Skeletal muscle tissue (tissue), 4 donors: ENCODE results near the gene CTTNBP2NL. TPM values are rescaled to one million over a fixed set of nuclear protein-coding genes. Genes with fewer than 3 reads are reported as not detected.
"Not testable (repeated sequence)": the region's sequence is repeated elsewhere in the genome, so short reads cannot be mapped to it uniquely, and the experiment has no call there.

Experiments used
- H3K27ac ChIP-seq: one replicate; pipeline ENCODE4 v1.7.0; 2013; ENCODE audit warnings: mild to moderate bottlenecking, low read depth, low read length, inconsistent platforms
- H3K27me3 ChIP-seq, 3 donors: one replicate each; pipeline ENCODE4 v1.7.0; 2013; ENCODE audit warnings: low read length in 3 of 3; ENCODE audit not compliant: control insufficient read depth in 3 of 3, insufficient read depth in 3 of 3
- H3K36me3 ChIP-seq, 3 donors: one replicate each; pipeline ENCODE4 v1.7.0; 2013; ENCODE audit warnings: low read length in 3 of 3; ENCODE audit not compliant: control insufficient read depth in 3 of 3, insufficient read depth in 3 of 3
- H3K4me1 ChIP-seq, 3 donors: one replicate each; pipeline ENCODE4 v1.7.0; 2013; ENCODE audit warnings: low read length in 3 of 3, mild to moderate bottlenecking in 3 of 3; ENCODE audit not compliant: control insufficient read depth in 3 of 3, insufficient read depth in 3 of 3
- H3K4me3 ChIP-seq, 3 donors: one replicate each; pipeline ENCODE4 v1.7.0; 2013; ENCODE audit warnings: low read length in 3 of 3
- H3K9ac ChIP-seq, 3 donors: one replicate each; pipeline ENCODE4 v1.7.0; 2013; ENCODE audit warnings: low read length in 3 of 3, mild to moderate bottlenecking in 3 of 3, moderate library complexity in 2 of 3, low read depth in 1 of 3
- H3K9me3 ChIP-seq, 3 donors: one replicate each; pipeline ENCODE4 v1.7.0; 2013; ENCODE audit warnings: low read length in 3 of 3; ENCODE audit not compliant: control insufficient read depth in 3 of 3
- total RNA-seq: library from RNA; depleted of rRNA; stranded (reverse); fragments of >200 nt; gene quantifications from one replicate; pipeline ENCODE4 v1.2.3, GENCODE V29; 2014
- donor health status: Osteomylitis.

CTTNBP2NL gene
- total RNA-seq, 1 donor from 2014 or later: 8.4 TPM

- Histone ChIP-seq H3K27ac (no peak overlapping the region), H3K9ac (no peak overlapping the region), H3K36me3 (no peaks in the 10 kb centered on the region), H3K9me3 (no peaks in the 10 kb centered on the region), H3K4me3 (no peak overlapping the region), H3K4me1 (no peaks in the 10 kb centered on the region), H3K27me3 (no peaks in the 10 kb centered on the region)
Measured at GRCh38 chr1:112410673-112411072, 14.7 kb downstream of the CTTNBP2NL start.

GRCh38 chr1:112417271-112417670 is 21.3 kb downstream of the CTTNBP2NL start:
- Histone ChIP-seq H3K27ac (no peak overlapping the region), H3K9ac (no peak overlapping the region), H3K4me1 (no peaks in the 10 kb centered on the region)

GRCh38 chr1:112418099-112418892 is 22.3 kb downstream of the CTTNBP2NL start:
- no peak overlapping the region for H3K27ac ChIP-seq

More at GRCh38 chr1:112417271-112417670, 21.3 kb downstream of the CTTNBP2NL start:
- Histone ChIP-seq H3K9me3 (no peaks in the 10 kb centered on the region), H3K36me3 (peaks cover 0 to 11% (median 6%) of the 10 kb centered on the region in 3 donors), H3K4me3 (no peak overlapping the region), H3K27me3 (no peaks in the 10 kb centered on the region)

GRCh38 chr1:112423207-112423606 is 27.2 kb downstream of the CTTNBP2NL start:
- no peak overlapping the region for H3K4me3 ChIP-seq
- H3K9me3 ChIP-seq: no peaks in the 10 kb centered on the region
- no peak overlapping the region for H3K9ac ChIP-seq
- no peaks in the 10 kb centered on the region for H3K36me3 ChIP-seq
- H3K27ac ChIP-seq: no peak overlapping the region
- H3K27me3 ChIP-seq: no peaks in the 10 kb centered on the region
- H3K4me1 ChIP-seq: no peaks in the 10 kb centered on the region

More at GRCh38 chr1:112418099-112418892, 22.3 kb downstream of the CTTNBP2NL start:
- Histone ChIP-seq H3K9ac (no peak overlapping the region), H3K27me3 (no peaks in the 10 kb centered on the region), H3K36me3 (peaks cover 0 to 11% (median 6%) of the 10 kb centered on the region in 3 donors), H3K4me1 (no peaks in the 10 kb centered on the region), H3K9me3 (no peaks in the 10 kb centered on the region), H3K4me3 (no peak overlapping the region)

GRCh38 chr1:112423666-112424065 is 27.7 kb downstream of the CTTNBP2NL start:
- H3K36me3 ChIP-seq, H3K9ac ChIP-seq, H3K4me3 ChIP-seq, H3K9me3 ChIP-seq, H3K27me3 ChIP-seq, H3K27ac ChIP-seq, H3K4me1 ChIP-seq: not testable (repeated sequence)

- Histone ChIP-seq H3K27me3 (no peaks in the 10 kb centered on the region), H3K9ac (no peak overlapping the region), H3K36me3 (no peaks in the 10 kb centered on the region), H3K4me3 (no peak overlapping the region), H3K9me3 (no peaks in the 10 kb centered on the region), H3K4me1 (no peaks in the 10 kb centered on the region), H3K27ac (no peak overlapping the region)
Measured at GRCh38 chr1:112429749-112430148, 33.7 kb downstream of the CTTNBP2NL start.

GRCh38 chr1:112431038-112431437 is 35.0 kb downstream of the CTTNBP2NL start:
- Histone ChIP-seq H3K9me3 (no peaks in the 10 kb centered on the region), H3K27me3 (no peaks in the 10 kb centered on the region), H3K4me3 (no peak overlapping the region), H3K36me3 (no peaks in the 10 kb centered on the region), H3K4me1 (no peaks in the 10 kb centered on the region), H3K9ac (no peak overlapping the region), H3K27ac (peak overlapping the region; percentile 41)

- Histone ChIP-seq H3K27me3 (no peaks in the 10 kb centered on the region), H3K36me3 (no peaks in the 10 kb centered on the region), H3K9me3 (no peaks in the 10 kb centered on the region), H3K4me3 (no peak overlapping the region), H3K9ac (no peak overlapping the region), H3K4me1 (no peaks in the 10 kb centered on the region), H3K27ac (no peak overlapping the region)
Measured at GRCh38 chr1:112435448-112435847, 39.4 kb downstream of the CTTNBP2NL start.

GRCh38 chr1:112436384-112437156 is 40.6 kb downstream of the CTTNBP2NL start:
- Histone ChIP-seq H3K27ac (no peak overlapping the region), H3K27me3 (no peaks in the 10 kb centered on the region), H3K4me1 (no peaks in the 10 kb centered on the region)

GRCh38 chr1:112438156-112438555 is 42.1 kb downstream of the CTTNBP2NL start:
- H3K9me3 ChIP-seq, H3K27ac ChIP-seq, H3K4me3 ChIP-seq, H3K4me1 ChIP-seq, H3K9ac ChIP-seq, H3K36me3 ChIP-seq, H3K27me3 ChIP-seq: not testable (repeated sequence)

More at GRCh38 chr1:112436384-112437156, 40.6 kb downstream of the CTTNBP2NL start:
- Histone ChIP-seq H3K9me3 (no peaks in the 10 kb centered on the region), H3K9ac (no peak overlapping the region), H3K4me3 (no peak overlapping the region), H3K36me3 (no peaks in the 10 kb centered on the region)
